Spleen (tissue), 11 donors: Measurements from ENCODE around the gene CHRNA4. TPM values are rescaled to one million over a fixed set of nuclear protein-coding genes. Genes with fewer than 3 reads are reported as not detected.

Source experiments
- DNase-seq: peaks from one replicate; pipeline ENCODE4 v3.0.0-alpha.2; 2020
- H3K27ac ChIP-seq, 8 donors: fragments of 200-600 bp; sonication (generic) in 7 of 8; 1 replicate in 4 of 8; 2 replicates in 4 of 8; pipeline versions ENCODE4 v1.5.0 to v1.8.0; 2016 to 2021; ENCODE audit warnings: inconsistent platforms in 4 of 8, mild to moderate bottlenecking in 4 of 8, moderate library complexity in 1 of 8
- H3K27me3 ChIP-seq, 7 donors: fragments of 200-600 bp; sonication (generic) in 6 of 7; replicated peaks in 1 of 7; 1 replicate in 4 of 7; 2 replicates in 3 of 7; pipeline versions ENCODE4 v1.5.0 to v1.8.0; 2016 to 2021; ENCODE audit warnings: inconsistent platforms in 3 of 7, mild to moderate bottlenecking in 1 of 7
- H3K36me3 ChIP-seq, 6 donors: fragments of 200-600 bp; sonication (generic) in 5 of 6; 1 replicate in 4 of 6; 2 replicates in 2 of 6; pipeline versions ENCODE4 v1.5.0 to v1.8.0; 2016 to 2021; ENCODE audit warnings: inconsistent platforms in 2 of 6
- H3K4me1 ChIP-seq, 6 donors: fragments of 200-600 bp; sonication (generic) in 5 of 6; 1 replicate in 3 of 6; 2 replicates in 3 of 6; pipeline versions ENCODE4 v1.5.0 to v1.8.0; 2016 to 2021; ENCODE audit warnings: inconsistent platforms in 3 of 6
- H3K4me3 ChIP-seq, 8 donors: fragments of 200-600 bp; sonication (generic) in 7 of 8; 1 replicate in 4 of 8; 2 replicates in 4 of 8; pipeline versions ENCODE4 v1.5.0 to v1.8.0; 2016 to 2021; ENCODE audit warnings: inconsistent platforms in 4 of 8, mild to moderate bottlenecking in 4 of 8, moderate library complexity in 2 of 8
- H3K9me3 ChIP-seq, 8 donors: fragments of 200-600 bp; sonication (generic) in 7 of 8; 1 replicate in 4 of 8; 2 replicates in 4 of 8; pipeline versions ENCODE4 v1.5.0 to v1.8.0; 2016 to 2021; ENCODE audit warnings: inconsistent platforms in 4 of 8
- CTCF ChIP-seq, 11 experiments: fragments of 200-600 bp in 7 of 11; fragments of 450-650 bp in 4 of 11; sonication (generic) in 4 of 11; IDR thresholded peaks in 8 of 11; conservative IDR thresholded peaks in 3 of 11; 1 replicate in 7 of 11; 2 replicates in 4 of 11; pipeline versions ENCODE4 v1.4.0 to v1.8.0; 2016 to 2021; ENCODE audit warnings: antibody characterized with exemption in 11 of 11, inconsistent platforms in 4 of 11, mild to moderate bottlenecking in 1 of 11
- POLR2A ChIP-seq, 3 donors: fragments of 450-650 bp; IDR thresholded peaks; one replicate each; pipeline ENCODE4 v1.5.1; 2017; ENCODE audit warnings: antibody characterized with exemption in 3 of 3, mild to moderate bottlenecking in 1 of 3
- POLR2AphosphoS5 ChIP-seq, 3 donors: sonication (generic); formaldehyde crosslinking; IDR thresholded peaks; one replicate each; pipeline ENCODE4 v1.5.1; 2017; ENCODE audit warnings: antibody characterized with exemption in 3 of 3
- WGBS, 5 donors: extraction: QIAGEN DNeasy Blood & Tissue Kit in 3 of 5; methylation state at CpG; one replicate each; pipeline versions ENCODE4 v1.1.5 to v1.1.7; 2013 to 2018; 5-methylcytosine and 5-hydroxymethylcytosine counted together
- intact Hi-C: fragments of 100-400 bp; cut with DNase I; formaldehyde crosslinking; loops from one replicate; pipeline ENCODE4 v1.15.0; 2023; ENCODE audit warnings: low total_unique reads
- polyA plus RNA-seq, 3 donors: library from polyadenylated mRNA; stranded (reverse); fragments of 200-250 nt; gene quantifications; one replicate each; pipeline ENCODE4 v1.2.1, GENCODE V29; 2013
- total RNA-seq, 7 donors: library from RNA; depleted of rRNA in 3 of 7; stranded (reverse); fragments of >200 nt in 3 of 7; fragmentation: NEBNext Ultra II Directional in 4 of 7; extraction: Animal tissue kit (Norgen Biotek cat#: 25700) in 4 of 7; gene quantifications; one replicate each; pipeline versions ENCODE4 v1.1.0 to v1.2.1, GENCODE V29; 2016 to 2021
- donor health status: healthy with polysubstance abuse.
- donor health status: DM: no; HTN: no; CAD: no; lungs with moderate emphysema.
- donor health status: DM: no; HTN: no; CAD: no.
- donor health status: Bipolar disorder and iron deficiency.
- donor health status: healthy.
- donor health status: DM: no; HTN: no; CAD: no.
- donor health status: DM: yes; HTN: yes; CAD: no.

Gene CHRNA4
- total and polyA plus RNA-seq, 10 donors = 0.15 to 13.8 (median 1.3) TPM; not detected in 1

GRCh38 chr20:63315240-63315689 lies 45.9 kb downstream of the CHRNA4 start:
- H3K27me3 ChIP-seq = peaks cover 0 to 70% (median 7%) of the 10 kb centered on the region in 7 donors
- intact Hi-C loops = no loop called here
- peaks cover 0 to 50% (median 11%) of the 10 kb centered on the region in 6 donors for H3K4me1 ChIP-seq
- peak overlapping the region in 5 of 8 donors; percentile 56 to 70 (median 67) for H3K27ac ChIP-seq
- no peaks in the 10 kb centered on the region for H3K9me3 ChIP-seq
- peak; percentile 83 for DNase-seq
- no peak overlapping the region for H3K4me3 ChIP-seq
- WGBS, 5 donors = 52 to 70% (median 60%) methylated on average over 4 to 15 of the region's 15 CpGs
- no peaks in the 10 kb centered on the region for H3K36me3 ChIP-seq
- TF ChIP-seq POLR2A (IDR thresholded peaks at IDR 0.05) (no peak), POLR2AphosphoS5 (IDR thresholded peaks at IDR 0.05) (no peak), CTCF (IDR thresholded peaks at IDR 0.05 in 8 of 11, conservative IDR thresholded peaks at IDR 0.05 in 3 of 11) (no peak)

DNA sequence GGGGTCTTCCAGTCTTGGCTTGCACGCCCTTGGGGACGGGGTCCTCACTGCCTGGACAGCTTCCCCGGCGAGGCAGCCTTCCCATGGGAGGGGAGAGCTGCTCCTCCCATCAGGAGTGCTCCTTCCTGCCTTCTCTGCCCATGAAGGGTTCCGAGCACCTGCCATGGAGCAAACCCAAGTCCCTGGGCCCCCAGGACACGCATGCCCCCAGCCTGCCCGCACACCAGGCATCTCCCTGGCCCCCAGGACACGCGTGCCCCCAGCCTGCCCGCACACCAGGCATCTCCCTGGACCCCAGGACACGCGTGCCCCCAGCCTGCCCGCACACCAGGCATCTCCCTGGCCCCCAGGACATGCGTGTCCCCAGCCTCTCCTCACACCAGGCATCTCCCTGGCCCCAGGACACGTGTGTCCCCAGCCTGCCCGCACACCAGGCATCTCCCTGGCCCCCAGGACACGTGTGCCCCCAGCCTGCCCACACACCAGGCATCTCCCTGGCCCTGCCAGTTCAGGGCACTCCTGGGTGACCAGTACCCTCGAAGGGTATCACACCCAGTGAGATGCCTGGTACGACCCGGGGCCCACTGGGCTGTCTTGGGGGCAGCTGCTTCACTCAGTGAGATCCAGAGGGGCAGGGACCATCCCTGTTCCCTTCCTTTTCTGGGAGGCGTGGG lies 46.4 kb downstream of the CHRNA4 start:
- DNase-seq = peak; percentile 74
- Histone ChIP-seq H3K4me1 (peaks cover 0 to 50% (median 13%) of the 10 kb centered on the region in 6 donors), H3K36me3 (no peaks in the 10 kb centered on the region), H3K9me3 (no peaks in the 10 kb centered on the region), H3K4me3 (no peak overlapping the region), H3K27ac (peak overlapping the region in 4 of 8 donors; percentile 61 to 70 (median 68)), H3K27me3 (peaks cover 0 to 70% (median 4%) of the 10 kb centered on the region in 7 donors)
- intact Hi-C loops = loop anchor here (5.0 kb wide), 1 partner anchor 68 kb away; no protein-coding TSS in a partner anchor
- TF ChIP-seq CTCF (IDR thresholded peaks at IDR 0.05 in 8 of 11, conservative IDR thresholded peaks at IDR 0.05 in 3 of 11) (no peak), POLR2AphosphoS5 (IDR thresholded peaks at IDR 0.05) (no peak), POLR2A (IDR thresholded peaks at IDR 0.05) (no peak)
- WGBS, 5 donors = 79 to 90% (median 80%) methylated on average over 11 to 21 of the region's 21 CpGs

DNA sequence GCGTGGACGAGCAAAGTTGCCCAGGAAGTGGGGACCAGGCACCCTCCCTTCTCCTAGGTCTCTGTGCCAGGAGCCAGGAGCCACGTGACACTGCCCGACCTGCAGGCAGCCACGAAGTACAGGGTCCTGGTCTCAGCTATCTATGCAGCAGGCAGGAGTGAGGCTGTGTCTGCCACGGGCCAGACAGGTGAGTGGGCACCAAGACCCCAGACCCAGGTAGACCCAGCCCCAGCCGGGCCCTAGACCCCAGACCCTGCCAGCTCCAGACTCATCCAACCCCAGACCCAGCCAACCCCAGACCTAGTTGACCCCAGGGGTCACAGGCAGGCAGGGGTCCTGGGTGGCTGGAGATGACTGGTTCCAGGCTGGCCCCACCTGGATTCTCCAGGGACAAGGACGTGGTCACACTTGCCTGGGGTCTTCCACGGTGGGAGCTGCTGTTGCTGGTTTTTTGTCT lies 47.1 kb downstream of the CHRNA4 start:
- Histone ChIP-seq H3K36me3 (no peaks in the 10 kb centered on the region), H3K9me3 (no peaks in the 10 kb centered on the region), H3K27me3 (peaks cover 0 to 70% (median 2%) of the 10 kb centered on the region in 7 donors), H3K4me3 (no peak overlapping the region), H3K27ac (no peak overlapping the region), H3K4me1 (peaks cover 0 to 50% (median 18%) of the 10 kb centered on the region in 6 donors)
- 72 to 84% (median 76%) methylated on average over 6 to 9 of the region's 9 CpGs for WGBS, 5 donors
- intact Hi-C loops = loop anchor here (5.0 kb wide), 1 partner anchor 68 kb away; no protein-coding TSS in a partner anchor
- TF ChIP-seq POLR2AphosphoS5 (IDR thresholded peaks at IDR 0.05) (no peak), CTCF (IDR thresholded peaks at IDR 0.05 in 8 of 11, conservative IDR thresholded peaks at IDR 0.05 in 3 of 11) (no peak), POLR2A (IDR thresholded peaks at IDR 0.05) (no peak)
- peak; percentile 63 for DNase-seq

GRCh38 chr20:63313349-63314014 lies 47.7 kb downstream of the CHRNA4 start:
- Histone ChIP-seq H3K4me3 (no peak overlapping the region), H3K27ac (no peak overlapping the region), H3K9me3 (no peaks in the 10 kb centered on the region), H3K4me1 (peaks cover 0 to 49% (median 19%) of the 10 kb centered on the region in 6 donors), H3K27me3 (peaks cover 0 to 72% (median 4%) of the 10 kb centered on the region in 7 donors), H3K36me3 (no peaks in the 10 kb centered on the region)
- peak; percentile 64 for DNase-seq
- intact Hi-C loops = loop anchor here (5.0 kb wide), 1 partner anchor 69 kb away; no protein-coding TSS in a partner anchor
- 72 to 86% (median 78%) methylated on average over 15 to 25 of the region's 25 CpGs for WGBS, 5 donors
- TF ChIP-seq CTCF (IDR thresholded peaks at IDR 0.05 in 8 of 11, conservative IDR thresholded peaks at IDR 0.05 in 3 of 11) (no peak), POLR2AphosphoS5 (IDR thresholded peaks at IDR 0.05) (no peak), POLR2A (IDR thresholded peaks at IDR 0.05) (no peak)
